Skeletal muscle tissue (tissue), 4 donors: ENCODE data around the gene LACRT. TPM values are rescaled to one million over a fixed set of nuclear protein-coding genes. Genes with fewer than 3 reads are reported as not detected.

ENCODE experiments used
- H3K27ac ChIP-seq: one replicate; pipeline ENCODE4 v1.7.0; 2013; ENCODE audit warnings: mild to moderate bottlenecking, low read depth, low read length, inconsistent platforms
- H3K27me3 ChIP-seq, 3 donors: one replicate each; pipeline ENCODE4 v1.7.0; 2013; ENCODE audit warnings: low read length in 3 of 3; ENCODE audit not compliant: control insufficient read depth in 3 of 3, insufficient read depth in 3 of 3
- H3K36me3 ChIP-seq, 3 donors: one replicate each; pipeline ENCODE4 v1.7.0; 2013; ENCODE audit warnings: low read length in 3 of 3; ENCODE audit not compliant: control insufficient read depth in 3 of 3, insufficient read depth in 3 of 3
- H3K4me1 ChIP-seq, 3 donors: one replicate each; pipeline ENCODE4 v1.7.0; 2013; ENCODE audit warnings: low read length in 3 of 3, mild to moderate bottlenecking in 3 of 3; ENCODE audit not compliant: control insufficient read depth in 3 of 3, insufficient read depth in 3 of 3
- H3K4me3 ChIP-seq, 3 donors: one replicate each; pipeline ENCODE4 v1.7.0; 2013; ENCODE audit warnings: low read length in 3 of 3
- H3K9ac ChIP-seq, 3 donors: one replicate each; pipeline ENCODE4 v1.7.0; 2013; ENCODE audit warnings: low read length in 3 of 3, mild to moderate bottlenecking in 3 of 3, moderate library complexity in 2 of 3, low read depth in 1 of 3
- H3K9me3 ChIP-seq, 3 donors: one replicate each; pipeline ENCODE4 v1.7.0; 2013; ENCODE audit warnings: low read length in 3 of 3; ENCODE audit not compliant: control insufficient read depth in 3 of 3
- total RNA-seq: library from RNA; depleted of rRNA; stranded (reverse); fragments of >200 nt; gene quantifications from one replicate; pipeline ENCODE4 v1.2.3, GENCODE V29; 2014
- donor health status: Osteomylitis.

LACRT gene
- total RNA-seq, 1 donor from 2014 or later = not detected

DNA sequence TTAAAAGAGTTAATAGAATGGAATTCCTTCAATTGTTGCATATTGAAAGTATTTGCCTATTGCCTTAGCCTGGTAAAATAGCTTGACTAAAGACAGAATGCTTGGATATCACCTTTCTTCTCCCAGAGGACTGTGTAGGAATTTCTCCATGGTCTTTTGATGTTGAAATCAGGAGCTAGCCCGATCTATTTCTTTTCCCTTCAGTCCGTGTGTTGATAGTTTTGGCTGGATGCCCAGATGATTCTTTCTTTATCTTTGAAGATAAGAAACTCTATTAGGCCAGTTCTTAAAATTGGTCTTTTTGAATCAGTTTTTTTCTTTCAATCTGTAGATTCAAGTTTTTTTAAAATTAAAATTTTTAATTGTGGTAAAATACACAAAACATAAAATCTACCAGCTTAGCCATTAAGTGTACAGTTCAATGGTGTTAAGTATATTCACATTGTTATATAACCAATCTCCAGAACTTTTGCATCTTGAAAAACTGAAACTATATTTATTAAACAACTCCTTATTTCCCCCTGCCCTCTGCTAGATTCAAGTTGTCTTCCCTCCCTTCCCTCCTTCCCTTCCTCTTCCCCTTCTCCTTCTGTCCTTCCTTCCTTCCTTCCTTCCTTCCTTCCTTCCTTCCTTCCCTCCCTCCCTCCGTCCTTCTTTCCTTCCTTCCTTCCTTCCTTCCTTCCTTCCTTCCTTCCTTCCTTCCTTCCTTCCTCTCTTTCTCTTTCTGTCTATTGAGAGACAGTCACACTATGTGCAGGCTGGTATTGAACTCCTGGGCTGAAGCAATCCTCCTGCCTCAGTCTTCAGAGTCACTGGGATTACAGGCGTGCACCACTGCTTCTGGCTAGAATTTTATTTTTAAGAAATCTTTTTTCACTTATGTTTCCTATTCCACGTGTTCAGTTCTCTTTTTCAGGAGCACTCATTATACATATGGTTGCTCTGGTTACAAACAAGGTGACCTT lies 10.1 kb downstream of the LACRT start:
- Histone ChIP-seq H3K4me3 (no peak overlapping the region), H3K9me3 (no peaks in the 10 kb centered on the region), H3K9ac (no peak overlapping the region), H3K27ac (no peak overlapping the region), H3K27me3 (peaks cover 4 to 18% (median 6%) of the 10 kb centered on the region in 3 donors), H3K36me3 (no peaks in the 10 kb centered on the region), H3K4me1 (no peaks in the 10 kb centered on the region)

DNA sequence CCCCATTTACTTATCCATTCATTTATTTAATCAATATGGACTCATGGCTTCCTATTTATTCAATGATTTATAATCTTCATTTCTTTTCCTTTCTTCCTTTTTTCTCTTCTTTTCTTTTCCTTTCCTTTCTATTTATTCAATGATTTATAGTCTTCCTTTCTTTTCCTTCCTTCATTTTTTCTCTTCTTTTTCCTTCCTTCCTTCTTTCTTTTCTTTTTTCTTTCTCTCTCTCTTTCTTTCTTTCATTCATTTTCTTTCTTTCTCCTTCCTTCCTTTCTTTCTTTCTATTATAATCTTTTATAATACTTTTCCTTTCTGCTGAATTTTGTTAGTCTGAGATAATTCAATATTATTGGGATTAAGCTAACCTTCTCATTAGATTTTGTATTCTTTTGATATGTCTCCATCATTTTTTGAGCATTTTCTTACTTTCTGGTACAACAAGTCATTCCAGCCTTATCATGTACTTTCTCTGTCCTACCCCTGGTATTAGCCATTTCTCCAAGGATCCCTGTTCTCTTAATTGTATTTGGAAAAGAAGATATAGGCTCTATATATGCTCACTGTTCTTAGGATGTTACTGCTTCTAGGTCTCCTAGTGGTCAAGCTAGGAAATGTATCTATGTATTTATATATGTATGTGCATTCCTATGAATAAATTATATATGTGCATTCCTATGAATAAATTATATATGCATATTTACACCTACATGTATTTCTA lies 12.1 kb downstream of the LACRT start:
- no peak overlapping the region for H3K9ac ChIP-seq
- H3K27ac ChIP-seq = no peak overlapping the region
- peaks cover 4 to 14% (median 6%) of the 10 kb centered on the region in 3 donors for H3K27me3 ChIP-seq
- H3K36me3 ChIP-seq = no peaks in the 10 kb centered on the region
- H3K4me1 ChIP-seq = no peaks in the 10 kb centered on the region
- H3K9me3 ChIP-seq = no peaks in the 10 kb centered on the region
- H3K4me3 ChIP-seq = no peak overlapping the region

DNA sequence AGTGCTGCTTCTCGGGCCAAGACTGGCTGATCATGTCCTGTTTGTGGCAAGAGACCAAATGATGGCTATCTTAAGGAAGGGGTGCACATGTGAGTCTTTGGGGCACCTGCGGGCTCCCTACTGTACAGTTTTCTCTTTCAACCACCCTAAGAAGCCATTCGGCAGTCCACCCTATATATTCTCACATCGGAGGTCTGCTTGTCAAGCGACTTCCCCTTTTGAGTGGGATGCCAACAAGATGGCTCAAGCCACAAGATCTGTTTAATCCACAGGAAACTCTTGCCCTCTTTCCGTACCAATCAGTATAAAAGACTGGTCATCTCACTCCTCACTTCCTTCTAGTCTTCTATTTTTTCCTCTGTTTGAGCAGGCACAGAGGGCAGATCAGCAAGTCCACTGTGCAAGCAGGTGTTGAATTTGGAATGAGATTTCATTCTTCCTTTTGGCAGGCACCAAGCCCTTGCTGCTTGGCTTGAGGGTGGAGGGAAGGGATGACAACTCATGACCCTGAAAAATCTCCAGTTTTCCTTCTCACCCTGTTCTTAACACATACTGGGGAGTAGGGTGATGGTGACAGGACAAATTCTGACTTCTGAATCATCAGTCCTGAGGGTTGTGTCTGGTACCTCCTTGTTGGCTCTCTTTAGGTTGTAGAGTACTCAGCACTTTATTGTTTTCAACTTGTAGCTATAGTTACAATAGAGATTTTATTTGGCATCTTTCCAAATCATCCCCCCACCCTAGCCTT lies 17.6 kb downstream of the LACRT start:
- no peak overlapping the region for H3K9ac ChIP-seq
- H3K9me3 ChIP-seq = no peaks in the 10 kb centered on the region
- H3K27me3 ChIP-seq = peaks cover 4 to 8% (median 6%) of the 10 kb centered on the region in 3 donors
- no peak overlapping the region for H3K27ac ChIP-seq
- H3K36me3 ChIP-seq = no peaks in the 10 kb centered on the region
- no peak overlapping the region for H3K4me3 ChIP-seq
- no peaks in the 10 kb centered on the region for H3K4me1 ChIP-seq

GRCh38 chr12:54612225-54612750 lies 22.4 kb downstream of the LACRT start:
- Histone ChIP-seq H3K36me3 (no peaks in the 10 kb centered on the region), H3K27me3 (peaks cover 4 to 8% (median 6%) of the 10 kb centered on the region in 3 donors), H3K9me3 (no peaks in the 10 kb centered on the region), H3K9ac (no peak overlapping the region), H3K4me3 (no peak overlapping the region), H3K27ac (no peak overlapping the region), H3K4me1 (peaks cover 0 to 2% (median 0%) of the 10 kb centered on the region in 3 donors)

DNA sequence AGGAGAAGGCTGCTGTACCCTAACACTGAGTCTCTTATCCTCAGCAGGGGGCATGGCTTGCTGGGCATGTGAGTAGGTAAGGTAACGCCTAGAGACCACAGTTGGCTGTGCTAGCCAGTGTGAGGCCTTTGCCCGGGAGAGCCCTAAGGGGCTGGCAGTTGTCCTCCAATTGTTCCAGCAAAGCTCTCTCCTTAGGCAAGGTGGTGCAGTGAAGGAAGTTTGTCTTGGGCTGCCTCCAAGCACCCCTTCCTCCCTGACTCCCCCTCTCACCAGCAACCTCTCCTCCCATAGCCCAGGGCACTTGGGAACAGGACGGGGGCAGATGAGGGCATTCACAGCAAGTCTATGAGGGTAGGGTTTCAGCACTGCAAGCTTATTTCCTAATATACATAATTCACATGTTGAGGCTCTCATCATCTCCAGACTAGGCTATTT lies 23.0 kb downstream of the LACRT start:
- Histone ChIP-seq H3K27me3 (peaks cover 4 to 8% (median 6%) of the 10 kb centered on the region in 3 donors), H3K9ac (no peak overlapping the region), H3K9me3 (no peaks in the 10 kb centered on the region), H3K4me1 (peaks cover 0 to 2% (median 0%) of the 10 kb centered on the region in 3 donors), H3K27ac (no peak overlapping the region), H3K36me3 (no peaks in the 10 kb centered on the region), H3K4me3 (no peak overlapping the region)

DNA sequence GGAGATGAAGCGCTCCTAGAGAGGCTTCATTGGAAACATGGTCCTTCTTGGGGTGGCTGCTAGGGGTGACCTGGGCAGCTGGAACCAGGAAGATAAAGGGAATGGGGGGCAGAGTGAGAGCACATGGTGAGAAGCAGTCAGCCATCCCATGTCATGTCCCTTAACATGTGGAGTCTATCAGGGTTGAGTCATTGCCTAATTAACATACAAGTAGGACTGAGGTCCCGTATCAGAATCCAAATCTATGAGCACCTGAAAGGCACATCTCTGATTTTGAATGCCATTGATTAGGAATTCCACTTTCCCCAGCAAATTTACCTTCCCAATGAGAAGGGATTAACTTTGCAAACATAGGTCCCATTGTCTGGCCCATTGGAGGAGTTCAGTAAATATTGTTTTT lies 25.9 kb downstream of the LACRT start:
- no peak overlapping the region for H3K4me3 ChIP-seq
- no peaks in the 10 kb centered on the region for H3K36me3 ChIP-seq
- H3K9me3 ChIP-seq = no peaks in the 10 kb centered on the region
- no peaks in the 10 kb centered on the region for H3K27me3 ChIP-seq
- no peak overlapping the region for H3K9ac ChIP-seq
- no peak overlapping the region for H3K27ac ChIP-seq
- peaks cover 0 to 2% (median 0%) of the 10 kb centered on the region in 3 donors for H3K4me1 ChIP-seq

GRCh38 chr12:54608156-54608555 lies 26.5 kb downstream of the LACRT start:
- Histone ChIP-seq H3K9me3 (no peaks in the 10 kb centered on the region), H3K9ac (no peak overlapping the region), H3K4me1 (peaks cover 0 to 2% (median 0%) of the 10 kb centered on the region in 3 donors), H3K27ac (no peak overlapping the region), H3K27me3 (no peaks in the 10 kb centered on the region), H3K4me3 (no peak overlapping the region), H3K36me3 (no peaks in the 10 kb centered on the region)

DNA sequence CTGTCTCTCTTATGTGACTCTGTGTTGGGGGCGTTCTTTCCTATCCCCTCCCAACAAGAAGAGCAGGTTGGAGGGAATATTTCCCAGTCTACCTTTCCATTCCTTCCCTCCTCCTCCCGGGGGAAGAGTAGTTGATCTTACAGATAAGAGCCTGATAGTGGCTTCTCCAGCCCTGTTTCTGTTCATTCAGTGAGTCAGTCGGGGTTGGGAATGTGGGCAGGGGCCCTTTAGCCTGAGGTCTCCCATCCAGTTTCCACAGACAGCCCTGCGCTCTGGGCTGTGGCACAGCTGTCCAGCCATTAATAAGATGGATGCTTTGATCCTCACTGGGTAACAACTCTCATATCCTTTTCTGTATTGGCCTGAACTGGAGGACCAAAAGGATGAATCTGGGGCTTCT lies 28.1 kb downstream of the LACRT start:
- no peaks in the 10 kb centered on the region for H3K36me3 ChIP-seq
- no peaks in the 10 kb centered on the region for H3K9me3 ChIP-seq
- H3K4me3 ChIP-seq = no peak overlapping the region
- H3K27me3 ChIP-seq = no peaks in the 10 kb centered on the region
- no peaks in the 10 kb centered on the region for H3K4me1 ChIP-seq
- H3K27ac ChIP-seq = no peak overlapping the region
- H3K9ac ChIP-seq = no peak overlapping the region

- Histone ChIP-seq H3K9me3 (no peaks in the 10 kb centered on the region), H3K4me3 (no peak overlapping the region), H3K9ac (no peak overlapping the region), H3K36me3 (no peaks in the 10 kb centered on the region), H3K4me1 (no peaks in the 10 kb centered on the region), H3K27me3 (no peaks in the 10 kb centered on the region), H3K27ac (no peak overlapping the region)
These were observed 29.3 kb downstream of the LACRT start for GRCh38 chr12:54605138-54605970.
